Skeletal muscle cell (primary cell): ENCODE data around the gene PACS2.

Source experiments
- DNase-seq: peaks from one replicate; pipeline ENCODE4 v3.0.0-alpha.2; 2010; ENCODE audit warnings: low read depth
- H3K4me3 ChIP-seq: 2 replicates; pipeline ENCODE4 v1.5.1; 2011; ENCODE audit warnings: low read depth, mild to moderate bottlenecking, control low read depth, low read length, moderate library complexity

PACS2 gene

DNA sequence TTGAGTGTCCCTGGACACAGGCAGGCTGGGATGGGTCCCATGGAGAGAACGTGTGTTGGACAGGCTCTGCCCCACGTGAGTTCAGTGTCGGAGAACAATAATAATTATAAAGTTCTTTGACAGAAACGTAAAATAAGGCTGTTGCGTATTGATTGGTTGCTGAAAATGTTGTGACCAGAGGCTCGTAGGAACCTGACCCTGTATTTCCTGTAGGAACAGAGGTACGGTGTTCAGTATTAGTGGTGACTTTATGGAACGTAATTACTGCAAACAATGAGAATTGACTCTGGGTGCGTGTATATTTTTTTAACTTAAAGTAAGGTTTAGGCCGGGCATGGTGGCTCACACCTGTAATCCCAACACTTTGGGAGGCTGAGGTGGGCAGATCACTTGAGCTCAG, 112.9 kb downstream of the PACS2 start:
- no peak for DNase-seq
- H3K4me3 ChIP-seq: no peak overlapping the region

DNA sequence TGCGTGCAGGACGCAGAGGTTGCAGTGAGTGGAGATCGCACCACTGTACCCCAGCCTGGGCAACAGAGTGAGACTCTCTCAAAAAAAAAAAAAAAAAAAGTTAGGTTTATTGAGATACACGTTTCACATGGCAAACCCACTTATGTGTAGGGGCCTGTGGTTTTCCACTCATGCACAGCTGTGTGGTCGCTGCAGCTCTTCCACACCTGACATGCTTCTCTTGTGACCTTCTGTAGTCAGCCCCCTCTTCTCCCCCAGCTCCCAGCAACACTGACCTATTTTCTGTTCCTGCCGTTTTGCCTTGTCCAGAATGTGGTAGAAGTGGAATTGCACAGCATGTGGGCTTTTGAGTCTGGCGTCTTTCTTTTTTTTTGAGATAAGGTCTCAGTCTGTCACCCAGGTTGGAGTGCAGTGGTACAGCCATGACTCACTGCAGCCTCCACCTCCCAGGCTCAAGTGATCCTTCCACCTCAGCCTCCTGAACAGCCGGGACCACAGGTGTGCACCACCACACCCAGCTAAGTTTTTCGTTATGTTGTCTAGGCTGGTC, 113.5 kb downstream of the PACS2 start:
- no peak for DNase-seq
- H3K4me3 ChIP-seq: no peak overlapping the region

DNA sequence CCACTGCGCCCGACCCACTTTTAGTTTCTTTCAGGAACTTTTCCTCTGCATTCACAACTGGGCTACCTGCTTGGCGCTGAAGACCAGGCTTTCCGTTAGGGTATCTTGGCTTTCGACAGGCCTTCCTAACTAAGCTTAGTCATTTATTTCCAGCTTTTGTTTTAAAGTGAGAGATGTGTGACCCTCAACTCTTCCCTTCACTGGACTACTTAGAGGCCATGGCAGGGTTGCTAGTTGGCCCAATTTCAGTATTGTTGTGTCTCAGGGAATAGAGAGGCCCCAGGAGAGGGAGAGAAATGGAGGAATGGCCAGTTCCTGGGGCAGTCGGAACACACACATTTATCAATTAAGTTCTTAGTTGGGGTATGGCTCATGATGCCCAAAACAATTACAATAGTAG, 115.5 kb downstream of the PACS2 start:
- no peak for DNase-seq
- H3K4me3 ChIP-seq: no peak overlapping the region

DNA sequence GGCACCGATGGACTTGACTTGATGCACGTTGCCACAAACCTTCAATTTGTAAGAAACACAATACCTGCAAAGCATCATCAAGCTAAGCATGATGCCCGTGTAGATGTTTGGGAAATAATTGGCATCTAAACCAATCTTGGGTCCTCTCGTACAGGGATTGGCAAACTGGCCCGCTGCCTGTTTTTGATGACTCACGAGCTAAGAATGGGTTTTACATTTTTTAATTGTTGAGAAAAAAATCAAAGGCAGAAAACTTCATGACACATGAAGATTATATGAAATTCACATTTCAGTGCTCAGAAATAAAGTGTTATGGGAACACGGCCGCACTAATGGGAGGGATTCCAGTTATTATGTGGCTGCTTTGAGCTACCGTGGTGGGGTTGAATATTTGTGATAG, 116.0 kb downstream of the PACS2 start:
- DNase-seq: no peak
- no peak overlapping the region for H3K4me3 ChIP-seq

DNA sequence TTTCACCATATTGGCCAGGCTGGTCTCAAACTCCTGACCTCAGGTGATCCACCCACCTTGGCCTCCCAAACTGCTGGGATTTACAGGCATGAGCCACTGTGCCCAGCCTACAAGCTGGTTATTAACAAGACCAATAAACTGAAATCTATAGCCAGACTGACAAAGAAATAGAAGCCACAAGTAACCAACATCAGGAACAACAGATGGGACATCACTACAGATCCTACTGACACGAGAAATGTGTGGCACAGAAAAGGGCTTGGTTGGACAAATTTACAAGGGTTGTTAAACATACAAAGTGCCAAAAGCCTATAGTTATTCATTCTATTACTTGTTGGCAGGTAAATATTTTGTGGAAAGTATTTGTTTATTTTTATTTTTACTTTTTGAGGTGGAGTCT, 116.7 kb downstream of the PACS2 start:
- DNase-seq: no peak
- H3K4me3 ChIP-seq: no peak overlapping the region

DNA sequence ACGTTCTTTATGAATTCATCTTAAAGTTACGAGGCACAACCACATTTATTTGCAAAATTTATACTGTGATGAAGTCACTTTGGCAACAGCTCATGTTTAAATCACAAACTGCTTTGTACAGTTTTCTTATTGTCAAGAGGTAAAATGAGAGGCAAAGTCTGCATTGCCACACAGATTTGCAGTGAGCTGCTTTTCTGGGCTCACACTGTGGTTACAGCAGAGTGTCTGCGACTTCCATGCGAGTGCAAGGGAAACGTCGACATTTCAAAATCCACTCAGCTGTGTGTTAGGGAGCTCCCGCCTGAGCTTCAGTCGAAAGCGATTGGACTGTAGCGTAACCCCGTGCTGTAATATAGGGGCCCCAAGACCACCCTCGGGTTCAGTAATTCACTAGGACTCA, 118.1 kb downstream of the PACS2 start:
- H3K4me3 ChIP-seq: no peak overlapping the region
- no peak for DNase-seq

DNA sequence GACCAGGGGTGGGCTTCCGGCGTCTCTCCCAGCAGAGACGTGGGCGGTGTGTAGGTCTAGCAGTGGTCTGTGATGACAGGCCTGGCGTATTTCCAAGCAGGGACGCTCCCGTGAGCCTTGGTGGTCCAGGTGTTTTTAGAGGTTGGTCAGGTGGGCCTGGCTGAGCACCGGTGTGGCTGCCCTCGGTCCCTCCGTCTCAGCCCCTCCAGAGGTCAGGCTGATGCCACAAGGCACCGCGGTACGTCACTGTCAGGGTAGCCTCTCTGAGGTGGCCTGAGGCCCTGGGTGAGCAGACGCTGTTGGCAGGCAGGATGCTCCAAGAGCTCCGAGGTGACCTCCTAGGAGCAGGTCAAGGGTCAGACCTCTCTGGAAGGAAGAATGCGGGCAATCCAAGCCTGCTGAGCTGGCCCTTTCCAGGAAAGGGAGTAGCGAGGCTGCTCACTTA, 118.6 kb downstream of the PACS2 start:
- no peak overlapping the region for H3K4me3 ChIP-seq
- no peak for DNase-seq

DNA sequence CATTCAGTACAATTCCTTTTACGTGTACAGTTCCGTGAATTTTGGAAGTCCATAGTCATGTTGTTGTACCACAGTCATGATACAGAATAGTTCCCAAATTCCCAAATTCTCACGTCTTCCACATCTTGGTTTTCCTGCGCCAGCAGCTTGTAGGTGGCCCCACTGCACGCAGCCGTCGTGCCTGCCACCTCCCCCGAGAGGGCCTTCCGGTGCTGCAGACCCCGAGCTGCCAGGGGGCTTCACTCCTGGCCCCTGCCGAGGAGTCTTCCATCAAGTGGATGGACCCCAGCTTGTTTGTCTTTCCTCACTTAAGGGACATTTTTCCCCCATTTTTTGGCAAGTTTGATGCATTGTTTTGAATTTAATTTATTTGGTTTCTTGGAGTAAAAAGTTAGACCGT, 121.9 kb downstream of the PACS2 start:
- no peak overlapping the region for H3K4me3 ChIP-seq
- DNase-seq: no peak

DNA sequence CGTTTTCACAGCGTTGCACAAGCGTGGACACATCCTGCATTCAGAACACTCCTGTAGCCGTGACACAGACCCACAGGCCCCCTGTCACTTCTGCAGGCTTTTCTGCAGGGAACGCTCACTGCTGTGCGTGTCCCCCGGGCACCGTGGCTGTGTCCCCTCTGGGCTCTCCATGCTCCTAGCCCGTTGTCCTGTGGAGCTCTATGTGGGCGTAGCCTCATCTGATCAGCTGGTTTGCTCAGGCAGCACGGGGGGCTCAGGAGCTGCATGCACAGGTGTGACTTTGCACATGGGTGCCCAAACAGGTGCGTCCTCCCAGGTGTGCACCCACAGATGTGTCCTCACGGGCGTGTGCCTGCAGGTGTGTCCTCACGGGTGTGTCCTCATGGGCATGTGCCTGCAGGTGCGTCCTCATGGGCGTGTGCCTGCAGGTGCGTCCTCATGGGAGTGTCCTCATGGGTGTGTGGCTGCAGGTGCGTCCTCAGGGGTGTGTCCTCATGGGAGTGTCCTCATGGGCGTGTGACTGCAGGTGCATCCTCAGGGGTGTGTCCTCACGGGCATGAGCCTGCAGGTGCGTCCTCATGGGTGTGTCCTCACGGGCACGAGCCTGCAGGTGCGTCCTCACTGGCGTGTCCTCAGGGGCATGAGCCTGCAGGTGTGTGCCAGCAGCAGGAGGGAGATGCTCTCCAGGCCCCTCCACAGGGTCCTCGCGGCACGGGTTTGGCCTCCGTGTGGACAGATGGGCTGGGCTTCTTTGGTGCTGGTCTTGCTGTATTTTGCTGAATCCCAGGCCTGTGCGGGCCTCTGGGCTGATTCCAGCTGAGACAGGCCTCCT, 122.6 kb downstream of the PACS2 start:
- DNase-seq: no peak
- H3K4me3 ChIP-seq: no peak overlapping the region

DNA sequence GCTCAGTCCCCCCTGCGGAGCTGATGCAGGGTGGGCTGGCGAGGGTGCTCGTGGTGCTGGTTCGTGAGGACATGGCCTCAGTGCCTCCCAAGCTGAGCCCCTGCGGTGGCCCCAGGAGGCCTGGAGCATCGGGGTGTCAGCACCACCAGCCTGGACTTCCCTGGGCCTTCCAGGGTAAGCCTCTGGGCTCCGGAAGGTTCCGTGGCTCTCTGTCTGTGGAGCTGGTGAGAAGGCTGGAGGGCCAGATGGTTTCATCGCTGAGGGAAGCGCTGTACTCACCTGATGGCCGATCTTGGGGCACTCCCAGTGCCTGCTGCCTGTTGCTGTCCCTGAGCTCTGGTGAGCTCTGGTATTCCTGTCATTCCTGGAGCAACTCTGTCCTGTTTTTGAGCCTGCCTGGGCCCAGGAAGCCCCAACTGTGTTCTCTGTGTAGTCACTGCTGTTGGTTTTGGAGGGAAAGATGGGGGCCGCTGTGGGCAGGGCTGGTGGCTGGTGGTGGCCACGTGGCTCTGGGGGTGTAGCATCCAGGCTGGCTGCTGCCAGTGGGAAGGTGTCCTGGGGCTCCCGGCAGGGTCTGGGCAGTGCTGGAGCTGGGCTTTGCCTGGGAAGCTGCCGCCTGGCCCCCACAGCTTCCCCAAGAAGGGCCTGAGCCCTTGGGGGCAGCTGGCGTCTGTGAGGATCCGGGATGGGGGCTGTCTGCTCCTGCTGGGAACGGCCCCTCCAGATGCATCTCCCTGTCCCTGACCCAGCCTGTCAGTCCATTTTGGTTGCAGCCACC, 123.4 kb downstream of the PACS2 start:
- DNase-seq: no peak
- H3K4me3 ChIP-seq: no peak overlapping the region

DNA sequence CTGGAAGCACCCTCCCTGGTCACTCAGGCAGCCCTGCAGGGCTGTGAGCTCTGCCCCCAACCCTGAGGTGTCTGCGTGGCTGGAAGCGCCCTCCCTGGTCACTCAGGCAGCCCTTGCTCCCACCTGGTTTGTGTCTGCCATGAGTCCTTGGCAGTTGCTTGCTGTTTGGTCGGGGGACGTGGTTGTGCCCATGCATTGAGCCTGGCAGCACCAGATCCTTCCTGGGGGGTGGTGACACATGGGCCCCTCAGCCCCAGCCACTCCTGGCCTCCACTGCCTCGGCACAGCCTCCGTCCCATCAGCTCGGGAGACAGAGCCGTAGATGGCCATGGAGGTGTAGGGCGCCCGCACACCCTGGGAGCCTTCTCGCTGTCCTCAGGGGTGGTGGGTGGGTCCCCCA, 124.6 kb downstream of the PACS2 start:
- no peak for DNase-seq
- H3K4me3 ChIP-seq: no peak overlapping the region

DNA sequence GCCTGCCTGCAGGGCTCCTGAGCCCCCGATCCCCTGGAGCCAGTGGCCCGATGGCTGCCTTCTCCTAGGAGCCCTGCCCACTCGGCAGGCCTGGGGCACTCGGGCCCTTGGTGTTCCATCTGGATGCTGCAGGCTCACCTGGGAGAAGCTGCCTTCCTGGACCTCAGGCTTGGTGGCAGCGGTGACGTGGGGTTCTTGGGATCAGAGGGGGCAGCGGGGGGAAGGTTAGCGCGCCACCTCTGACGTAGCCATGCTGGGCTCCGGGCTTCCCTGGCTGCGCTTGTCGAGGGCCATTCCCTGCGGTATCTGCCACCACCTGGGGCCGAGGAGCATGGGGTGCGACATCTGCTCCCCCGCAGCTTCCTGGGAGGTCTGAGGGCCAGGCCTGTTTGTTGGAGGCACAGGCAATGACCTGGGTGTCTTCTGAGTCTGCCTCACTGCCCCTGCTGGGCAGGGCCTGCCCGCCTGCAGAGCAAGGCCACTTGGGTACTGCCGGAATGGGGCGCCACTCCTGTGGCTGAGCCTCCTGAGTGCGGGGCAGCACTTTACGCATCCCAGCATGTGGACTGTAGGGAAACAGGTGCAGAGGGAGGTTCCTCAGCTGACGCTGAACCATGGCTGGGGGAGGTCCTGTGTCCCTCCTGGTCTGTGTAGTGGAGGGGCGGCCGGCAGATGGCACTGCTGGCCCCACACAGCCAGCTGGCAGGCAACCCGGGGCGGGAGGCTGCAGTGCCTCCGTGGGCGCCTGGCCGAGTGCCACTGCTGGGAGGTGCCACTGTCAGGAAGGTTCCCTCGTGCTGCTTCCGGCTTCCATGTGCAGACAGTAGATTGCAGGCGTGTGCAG, 125.4 kb downstream of the PACS2 start:
- no peak for DNase-seq
- H3K4me3 ChIP-seq: no peak overlapping the region

DNA sequence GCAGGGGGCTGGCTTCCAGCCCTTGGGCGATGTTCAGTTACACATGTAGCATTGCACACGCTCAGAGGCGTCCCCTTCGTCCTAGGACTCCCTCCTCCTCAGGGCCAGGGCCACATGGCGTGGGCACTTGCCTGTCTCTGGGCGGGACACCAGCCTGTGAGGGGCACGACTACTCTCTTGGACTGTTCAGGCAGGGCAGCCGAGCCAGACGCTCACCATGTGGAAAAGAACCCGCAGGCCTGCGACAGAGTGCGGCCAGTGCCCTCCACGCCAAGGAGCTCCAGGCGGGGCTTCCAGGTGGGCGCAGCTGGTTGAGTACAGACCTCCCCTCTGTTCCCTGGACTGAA, 126.0 kb downstream of the PACS2 start:
- H3K4me3 ChIP-seq: no peak overlapping the region
- no peak for DNase-seq

DNA sequence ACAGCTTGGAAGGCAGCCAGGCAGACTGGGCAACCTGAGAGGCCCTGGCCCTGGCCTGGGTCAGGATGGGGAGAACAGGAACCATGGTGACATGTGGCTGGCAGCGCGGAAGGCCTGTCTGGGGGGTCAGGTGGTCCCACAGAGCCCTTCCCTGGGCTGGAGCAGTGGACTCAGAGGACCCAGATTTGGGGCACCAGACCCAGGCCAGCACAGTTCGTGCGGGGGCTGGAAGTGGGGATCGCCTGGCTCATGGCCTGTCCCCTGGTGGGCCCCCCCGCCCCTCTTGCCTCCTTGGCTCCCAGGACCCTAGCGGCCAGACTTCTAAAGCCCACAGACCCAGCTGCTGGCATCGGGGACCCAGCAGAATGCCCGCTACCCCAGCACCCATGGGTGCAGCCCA, 126.4 kb downstream of the PACS2 start:
- no peak overlapping the region for H3K4me3 ChIP-seq
- no peak for DNase-seq

DNA sequence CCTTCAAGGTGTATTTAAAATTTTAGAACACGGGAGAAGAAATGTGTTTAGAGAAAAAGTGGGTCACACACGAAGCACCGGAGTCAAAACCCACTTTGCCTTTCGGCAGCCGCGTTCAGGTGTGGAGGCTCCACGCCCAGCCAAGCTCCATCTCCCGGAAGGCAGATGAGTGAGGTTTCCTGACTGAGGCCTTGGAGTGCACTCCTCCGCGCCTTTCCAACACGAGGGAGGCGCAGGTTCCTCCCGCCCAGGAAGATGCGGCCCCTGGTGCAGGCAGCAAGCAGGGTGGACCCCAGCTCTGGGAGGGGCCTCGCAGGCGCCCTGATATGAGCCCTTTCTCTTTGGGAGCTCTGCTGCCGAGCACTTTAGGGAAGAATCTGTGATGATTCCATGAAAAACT, 127.6 kb downstream of the PACS2 start:
- DNase-seq: no peak
- no peak overlapping the region for H3K4me3 ChIP-seq

DNA sequence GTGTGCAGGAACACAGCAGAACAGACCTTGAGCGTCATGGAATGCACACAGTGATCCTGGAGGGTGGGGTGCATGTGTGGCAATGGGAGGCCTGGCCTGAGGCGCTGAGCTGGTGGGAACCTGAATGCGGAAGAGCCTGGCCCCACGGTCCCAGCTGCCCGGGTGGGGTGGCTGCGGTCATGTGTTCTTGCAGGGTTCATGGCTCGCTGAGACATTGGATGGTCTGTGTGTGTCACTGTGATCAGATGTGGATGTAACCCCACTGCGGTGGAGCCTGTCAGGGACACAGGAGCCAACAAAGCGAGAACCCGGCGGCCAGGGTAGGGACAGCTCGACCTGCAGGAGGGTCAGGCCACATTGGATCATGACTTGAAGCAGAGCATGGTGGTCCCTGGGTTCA, 128.3 kb downstream of the PACS2 start:
- no peak for DNase-seq
- no peak overlapping the region for H3K4me3 ChIP-seq

DNA sequence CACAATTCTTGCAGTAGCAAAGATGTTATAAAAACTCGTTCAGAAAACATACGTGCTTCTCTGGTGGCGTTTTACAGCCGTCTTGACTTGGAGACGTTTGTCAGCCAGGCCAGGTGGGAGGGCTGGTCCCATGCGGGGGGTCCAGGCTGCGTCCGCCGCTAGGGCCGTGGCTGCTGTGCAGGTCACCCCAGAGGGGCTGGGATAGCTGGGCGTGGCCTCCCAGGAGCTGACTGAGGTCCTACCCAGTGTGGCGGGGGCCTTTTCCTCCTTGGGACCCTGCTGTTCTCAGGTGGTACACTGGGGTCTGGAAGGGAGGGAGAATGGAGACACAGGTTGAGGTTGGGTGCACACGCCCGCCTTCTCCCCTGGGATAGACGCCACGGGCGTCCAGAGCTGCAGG, 130.3 kb downstream of the PACS2 start:
- H3K4me3 ChIP-seq: no peak overlapping the region
- no peak for DNase-seq

DNA sequence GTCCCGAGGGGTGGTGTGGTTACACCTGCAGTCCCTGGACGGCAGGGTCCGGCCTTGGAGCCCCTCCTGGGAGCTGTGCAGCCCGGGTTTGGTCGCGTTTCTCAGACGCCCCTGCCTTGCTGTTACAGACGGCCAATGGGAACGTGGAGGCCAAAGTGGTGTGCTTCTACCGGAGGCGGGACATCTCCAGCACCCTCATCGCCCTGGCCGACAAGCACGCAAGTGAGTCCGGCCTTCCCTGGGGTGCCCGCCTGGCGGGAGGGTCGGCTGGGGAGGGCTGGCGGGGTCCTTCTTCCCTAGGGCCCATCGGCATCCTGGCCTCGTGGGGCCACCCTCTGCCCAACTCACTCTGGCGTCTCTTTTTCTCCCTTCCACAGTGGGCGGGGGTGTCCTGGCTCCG, 130.7 kb downstream of the PACS2 start:
- DNase-seq: no peak
- H3K4me3 ChIP-seq: no peak overlapping the region

DNA sequence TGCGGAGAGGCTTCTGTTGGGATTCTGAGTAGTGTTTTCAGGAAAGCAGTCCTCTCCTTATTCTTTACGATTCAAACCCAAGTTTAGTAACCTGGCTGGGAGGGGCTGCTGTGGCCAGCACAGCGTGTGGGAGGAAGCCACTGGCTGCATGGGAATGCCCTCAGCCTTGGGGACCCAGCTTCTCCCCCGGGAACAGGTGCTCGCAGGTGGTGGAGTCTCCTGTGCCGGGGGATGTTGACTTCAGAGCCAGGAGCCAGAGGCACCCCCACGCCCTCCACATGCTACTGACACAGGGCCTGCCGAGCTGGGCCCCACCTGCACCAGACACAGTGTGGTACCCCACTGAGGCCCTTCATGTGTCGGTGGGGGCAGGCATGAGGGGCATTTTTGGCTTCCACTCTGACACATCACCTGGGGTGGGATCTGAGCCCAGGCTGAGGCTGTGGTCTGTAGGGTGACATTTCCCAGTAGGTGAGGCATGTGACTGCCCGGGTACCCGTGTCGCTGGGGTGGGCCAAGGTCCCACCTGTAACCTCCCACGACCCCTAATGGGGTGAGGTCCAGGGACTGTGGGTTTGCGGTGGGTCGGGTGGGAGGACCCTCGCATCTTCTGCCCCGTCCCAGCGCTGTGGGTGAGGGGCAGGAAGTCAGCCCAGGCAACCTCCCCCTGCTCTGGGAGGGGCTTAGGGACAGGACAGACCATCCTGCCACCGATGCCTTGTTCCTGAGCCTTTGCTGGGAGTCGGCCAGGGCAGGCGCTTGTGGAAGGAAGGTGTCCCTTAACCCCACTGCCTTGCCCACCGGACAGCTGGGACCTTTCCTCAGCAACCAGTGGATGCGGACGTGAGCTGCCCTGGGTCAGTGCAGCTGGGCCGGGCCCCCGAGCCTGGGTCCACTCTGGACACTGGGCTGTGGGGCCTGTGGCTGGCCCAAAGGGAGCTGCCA, 131.6 kb downstream of the PACS2 start:
- no peak overlapping the region for H3K4me3 ChIP-seq
- no peak for DNase-seq
